GM19324 (cell line): ENCODE results near the gene LZTS3.
"Not testable (repeated sequence)": the region's sequence is repeated elsewhere in the genome, so short reads cannot be mapped to it uniquely, and the experiment has no call there.

ENCODE experiments used
- ATAC-seq: cut with Tn5 transposase; IDR thresholded peaks from one replicate; pipeline ENCODE4 v1.9.1; 2021; ENCODE audit warnings: mild to moderate bottlenecking, moderate library complexity; ENCODE audit not compliant: unreplicated experiment, low FRiP score

Gene LZTS3

GRCh38 chr20:3168829-3169590 lies 4.3 kb downstream of the LZTS3 start:
- no peak for ATAC-seq

DNA sequence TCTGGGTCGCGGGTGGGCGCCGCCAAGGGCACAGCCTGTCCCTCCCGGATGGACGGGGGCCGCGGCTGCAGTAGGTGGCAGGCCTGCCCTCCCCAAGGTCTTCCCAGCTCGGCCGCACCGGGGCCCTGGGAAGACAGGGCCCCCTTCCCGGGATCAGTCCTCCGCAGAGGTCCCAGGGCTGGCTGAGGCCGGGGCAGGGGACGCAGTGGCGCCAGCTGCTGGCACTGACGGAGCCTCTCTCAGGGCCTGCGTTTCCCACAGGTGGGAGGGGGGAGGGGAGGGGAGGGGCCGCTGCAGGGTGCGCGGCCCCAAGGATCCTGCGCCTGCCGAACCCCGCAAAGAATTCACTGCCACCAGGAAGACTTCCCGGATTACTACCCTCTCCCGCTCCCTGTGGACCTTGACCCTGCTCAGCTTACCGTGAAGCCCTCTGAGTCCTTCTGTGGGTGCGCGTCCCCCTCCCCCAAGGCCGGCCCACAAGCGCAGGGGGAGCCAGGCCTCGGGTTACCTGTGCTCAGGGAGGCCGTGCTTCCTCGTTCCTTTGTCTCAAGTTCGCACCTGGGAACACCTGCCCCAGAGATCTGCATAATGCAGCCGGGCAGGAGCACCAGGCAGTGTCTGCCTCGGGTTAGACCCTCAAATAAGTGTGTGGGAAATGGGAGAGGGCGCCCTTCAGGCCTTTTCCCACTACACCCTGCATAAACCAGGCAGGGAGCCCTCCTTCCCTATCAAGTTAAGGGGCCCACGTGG lies 5.1 kb downstream of the LZTS3 start:
- ATAC-seq, result no peak

DNA sequence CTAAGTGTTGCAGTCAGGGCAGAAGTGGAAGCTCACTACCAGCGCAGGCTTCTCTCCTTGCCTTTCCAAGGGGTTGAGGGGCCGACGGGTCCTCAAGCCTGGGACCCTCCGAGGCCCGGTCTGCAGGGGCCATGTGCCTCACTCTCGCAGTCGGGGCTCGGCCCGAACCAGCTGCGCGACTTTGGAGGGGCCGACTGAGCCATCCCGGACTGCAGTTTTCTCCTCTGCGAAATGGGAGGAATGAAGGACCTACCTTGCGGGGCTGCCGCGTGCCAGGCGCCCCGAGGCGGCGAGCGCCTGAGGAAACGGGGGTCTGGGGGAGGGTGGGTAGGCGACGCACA lies 5.6 kb downstream of the LZTS3 start:
- ATAC-seq, result no peak

DNA sequence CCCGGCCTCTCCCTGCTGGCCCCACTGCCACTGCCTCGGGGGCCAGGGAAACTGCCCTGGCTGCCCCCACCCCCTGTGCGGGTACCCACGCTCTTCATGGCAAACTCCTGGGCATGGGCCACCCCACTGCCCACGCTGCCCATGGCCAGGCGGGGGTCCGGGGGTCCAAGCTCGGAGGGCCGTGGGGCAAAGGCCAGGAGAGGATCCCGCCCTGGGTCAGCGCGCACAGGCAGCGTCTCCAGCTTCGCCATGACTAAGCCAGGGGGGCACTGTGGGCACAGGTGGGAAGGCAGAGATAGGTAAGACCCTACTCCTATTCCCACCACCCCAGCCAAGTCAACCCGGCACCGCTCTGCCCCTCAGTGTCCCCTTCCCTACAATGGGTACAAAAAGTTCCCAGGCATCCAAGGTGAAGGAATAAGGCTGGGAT lies 6.4 kb downstream of the LZTS3 start:
- ATAC-seq, result no peak

- ATAC-seq, result no peak
Observed at GRCh38 chr20:3166338-3166912, 6.9 kb downstream of the LZTS3 start.

DNA sequence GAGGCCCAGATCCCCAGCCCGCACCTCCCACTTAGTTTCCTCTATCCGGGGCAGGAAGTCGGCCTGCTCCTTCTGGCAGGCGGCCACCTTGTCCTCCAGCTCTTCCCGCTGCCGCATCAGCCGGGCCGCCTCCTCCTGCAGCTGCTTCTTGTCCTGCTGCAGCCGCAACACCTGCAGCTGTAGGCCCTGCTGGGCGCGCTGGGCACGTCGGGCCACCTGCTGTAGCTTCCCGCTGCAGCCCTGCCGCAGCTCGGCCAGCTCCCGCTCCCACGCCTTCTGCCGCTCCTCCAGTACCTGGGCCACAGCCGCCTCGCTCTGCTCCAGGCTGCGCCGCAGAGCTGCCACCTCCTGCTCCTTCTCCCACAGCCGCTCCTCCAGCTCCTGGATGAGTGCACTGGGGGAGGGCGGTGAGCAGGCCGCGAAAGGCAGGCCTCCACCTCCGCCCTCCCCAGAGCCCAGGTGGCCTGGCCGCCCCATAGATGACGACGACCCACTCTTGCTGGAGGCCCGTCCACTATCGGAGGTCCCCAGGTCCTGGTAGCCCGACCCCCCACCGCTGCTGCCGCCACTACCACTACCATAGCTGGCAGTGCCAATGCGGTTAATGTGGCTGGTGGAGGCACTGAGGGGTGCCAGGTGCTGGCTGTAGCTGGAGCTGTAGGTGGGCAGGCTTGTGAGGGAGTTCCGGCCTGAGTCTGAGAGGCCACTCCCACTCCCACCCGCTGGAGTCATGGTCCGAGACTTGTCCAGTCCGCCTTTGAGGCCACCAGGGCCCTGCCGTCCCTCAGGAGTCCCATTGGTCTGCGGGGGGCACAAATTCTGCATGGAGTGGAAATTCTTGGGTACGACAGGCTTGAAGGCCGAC lies 7.6 kb downstream of the LZTS3 start:
- no peak for ATAC-seq

- ATAC-seq, result no peak
Observed at GRCh38 chr20:3164763-3165410, 8.5 kb downstream of the LZTS3 start.

DNA sequence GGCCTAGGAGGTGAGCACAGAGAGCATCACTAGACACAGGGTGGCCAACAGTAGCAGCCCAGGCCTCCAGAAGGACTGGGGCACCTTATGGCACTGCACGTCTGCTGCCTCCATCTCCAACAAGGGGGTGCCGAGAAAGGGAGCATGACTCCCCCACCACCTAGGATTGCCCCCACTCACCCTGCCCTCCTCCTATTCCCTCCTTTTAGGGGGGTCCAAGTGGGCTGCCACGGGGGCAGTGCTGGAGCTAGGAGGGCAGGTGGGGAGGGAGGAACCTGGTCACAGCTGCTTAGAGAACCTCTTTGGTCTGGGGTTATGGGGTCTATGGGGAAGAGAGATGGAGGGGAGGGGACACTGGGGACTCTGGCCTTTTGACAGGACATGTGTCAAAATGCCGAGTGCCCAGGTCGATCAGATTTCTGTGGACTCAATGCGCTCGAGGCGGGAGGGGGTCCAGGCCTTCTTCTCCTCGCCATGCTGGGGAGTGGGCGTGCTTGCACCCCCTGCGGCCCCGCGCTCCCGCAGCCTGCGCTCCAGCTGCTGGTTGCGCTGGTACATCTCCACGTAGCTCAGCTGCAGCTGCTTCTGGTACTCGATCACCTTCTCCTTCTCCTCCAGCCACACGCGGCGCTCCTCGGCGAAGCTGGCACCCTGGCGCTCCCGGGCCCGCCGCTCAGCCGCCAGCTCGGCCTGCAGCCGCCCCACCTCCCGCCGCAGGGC lies 9.1 kb downstream of the LZTS3 start:
- no peak for ATAC-seq

DNA sequence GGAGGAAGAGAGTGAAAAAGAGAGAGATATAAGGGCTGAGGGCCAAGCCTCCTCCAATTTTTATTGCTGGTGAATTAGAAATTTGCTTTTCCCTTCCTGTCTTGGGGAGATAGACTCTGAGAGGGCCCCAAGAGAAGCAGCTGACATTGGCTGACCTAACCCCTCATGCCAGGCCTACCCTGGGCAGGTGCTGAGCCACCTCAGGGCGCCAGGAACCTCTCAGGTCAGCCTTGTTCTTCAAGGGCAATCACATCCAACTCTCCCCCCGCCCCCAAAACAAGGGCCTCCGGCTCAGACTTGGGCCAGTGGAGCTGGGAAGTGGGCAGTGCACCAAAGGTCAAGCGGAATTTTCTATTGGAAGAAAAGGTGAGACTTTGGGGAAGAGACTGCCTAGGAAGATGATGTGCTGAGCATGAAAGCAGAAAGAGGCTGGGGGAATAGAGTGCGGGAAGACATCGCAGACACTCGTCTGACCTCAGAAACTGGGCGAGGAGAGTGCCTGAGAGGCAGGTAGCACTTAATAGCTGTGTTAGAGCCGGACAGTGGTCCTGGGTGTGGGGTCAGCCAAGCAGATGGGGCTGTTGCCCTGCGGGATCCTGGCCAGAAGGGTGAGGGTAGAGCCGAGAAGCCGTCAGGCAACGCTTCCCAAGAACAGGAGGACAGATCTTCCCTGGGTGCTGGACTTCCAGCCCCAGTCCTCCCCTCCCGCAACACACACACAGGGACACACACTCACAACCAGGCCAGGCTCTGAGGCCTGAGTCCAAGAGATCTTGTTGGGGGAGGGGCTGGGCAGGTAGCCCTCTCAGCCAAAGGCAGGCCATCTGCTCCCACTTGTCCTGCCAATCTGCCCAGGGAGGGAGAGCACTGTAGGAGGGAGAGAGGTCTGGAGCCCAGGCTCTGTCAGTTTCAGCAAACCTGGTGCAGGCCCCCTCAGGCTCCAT lies 10.0 kb downstream of the LZTS3 start:
- ATAC-seq, result no peak

DNA sequence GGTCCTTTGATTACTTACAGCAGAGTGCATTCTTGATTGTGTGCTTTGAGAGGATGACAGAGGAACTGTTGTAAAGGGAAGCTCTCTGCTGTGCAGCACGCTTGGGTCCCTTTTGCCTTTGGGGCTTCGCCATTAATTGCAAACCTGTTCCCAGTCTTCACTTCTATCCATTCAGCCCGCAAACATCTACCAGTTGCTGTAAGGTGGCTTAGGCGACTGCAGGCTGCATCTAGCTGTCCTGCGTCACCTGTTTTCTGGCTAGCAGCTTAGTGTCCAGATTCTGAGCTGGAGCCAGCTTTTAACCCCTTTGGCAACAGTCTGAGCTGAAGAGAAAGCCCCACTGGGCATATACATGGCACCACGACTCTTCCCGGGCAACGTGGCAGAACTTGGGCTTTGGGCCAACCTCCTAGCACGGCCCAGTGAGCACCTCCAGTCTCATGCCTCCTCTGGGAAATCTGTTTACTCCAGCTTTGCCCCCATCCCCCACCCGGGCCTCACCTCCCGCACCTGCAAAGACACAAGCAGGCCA lies 11.2 kb downstream of the LZTS3 start:
- no peak for ATAC-seq

- ATAC-seq, result no peak
Observed at GRCh38 chr20:3161316-3162079, 11.9 kb downstream of the LZTS3 start.

GRCh38 chr20:3160418-3160817 lies 12.9 kb downstream of the LZTS3 start:
- ATAC-seq, result no peak

GRCh38 chr20:3158968-3159431 lies 14.3 kb downstream of the LZTS3 start:
- no peak for ATAC-seq

- no peak for ATAC-seq
Observed at GRCh38 chr20:3157817-3158216, 15.5 kb downstream of the LZTS3 start.

DNA sequence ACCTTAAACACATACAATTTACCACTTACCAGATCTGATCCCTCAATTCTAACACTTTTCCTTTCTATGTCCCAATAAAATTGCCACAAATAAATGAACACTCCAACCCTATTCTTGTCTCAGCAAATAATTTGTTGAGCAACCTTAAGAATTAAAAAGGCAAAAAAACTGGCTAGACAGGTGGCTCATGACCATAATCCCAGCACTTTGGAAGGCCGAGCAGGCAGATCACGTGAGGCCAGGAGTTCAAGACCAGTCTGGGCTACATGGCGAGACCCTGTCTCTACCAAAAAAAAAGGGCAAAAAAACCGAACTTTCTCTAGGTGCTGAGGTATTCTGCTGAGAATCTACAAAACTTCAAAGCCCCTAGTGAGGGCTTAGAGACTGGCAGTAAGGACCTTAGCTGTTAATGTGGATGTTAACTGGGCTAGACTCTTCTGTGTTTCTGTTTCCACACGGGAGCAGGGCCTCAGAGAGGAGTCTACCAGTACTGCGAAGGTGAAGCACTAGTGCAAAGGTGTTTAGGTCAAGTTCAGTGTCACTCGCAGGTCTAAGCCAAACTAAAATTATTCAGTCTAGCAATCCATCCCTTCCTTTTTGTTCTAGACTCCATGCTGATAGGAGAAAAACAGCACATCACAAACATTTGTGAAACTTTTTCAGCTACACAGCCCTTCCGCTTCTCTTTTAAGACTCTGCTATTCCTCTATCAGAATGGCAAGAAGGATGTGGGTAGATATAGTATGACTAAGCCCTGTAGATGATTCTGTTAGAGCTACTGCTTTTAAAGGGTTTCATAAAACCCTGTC lies 16.3 kb downstream of the LZTS3 start:
- no peak for ATAC-seq

- not testable (repeated sequence) for ATAC-seq
Observed at GRCh38 chr20:3152057-3152644, 21.2 kb downstream of the LZTS3 start.
